Right hindlimb (tissue), 1 donor: ENCODE data around the gene LAMC3.

ENCODE experiments used
- DNase-seq: peaks from one replicate; pipeline ENCODE4 v3.0.0-alpha.2; 2018

Gene LAMC3

DNA sequence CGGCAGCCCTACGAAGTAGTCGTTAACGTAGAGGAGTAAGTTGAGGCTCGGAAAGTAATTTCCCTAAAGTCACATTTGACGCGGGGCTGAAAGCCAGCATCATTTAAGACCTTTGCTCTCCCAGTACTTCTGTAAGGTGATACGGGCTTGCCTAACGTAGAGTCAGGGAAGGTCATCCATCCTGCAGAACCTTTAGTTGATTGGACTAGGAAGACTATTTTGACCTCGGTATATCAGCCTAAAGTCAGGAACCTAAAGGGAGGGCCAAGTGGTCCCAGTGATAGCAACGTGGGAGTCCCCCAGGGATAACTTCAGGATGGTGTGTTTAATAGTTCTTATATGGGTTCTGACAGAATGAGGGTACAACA lies 117.1 kb downstream of the LAMC3 start:
- DNase-seq = no peak

DNA sequence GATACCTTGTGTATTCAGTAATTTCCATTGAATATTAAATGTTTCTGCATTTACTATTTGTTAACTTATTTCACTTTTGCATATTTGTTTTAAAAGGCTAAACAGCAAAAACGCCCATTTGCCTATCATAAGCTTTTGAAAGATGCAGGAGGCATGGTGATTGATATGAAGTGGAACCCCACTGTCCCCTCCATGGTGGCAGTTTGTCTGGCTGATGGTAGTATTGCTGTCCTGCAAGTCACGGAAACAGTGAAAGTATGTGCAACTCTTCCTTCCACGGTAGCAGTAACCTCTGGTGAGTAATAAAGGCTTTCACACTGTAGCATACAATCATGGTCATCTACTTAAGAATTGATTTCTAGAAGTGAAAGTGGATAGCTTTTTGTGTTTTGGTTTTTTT lies 120.2 kb downstream of the LAMC3 start:
- no peak for DNase-seq

DNA sequence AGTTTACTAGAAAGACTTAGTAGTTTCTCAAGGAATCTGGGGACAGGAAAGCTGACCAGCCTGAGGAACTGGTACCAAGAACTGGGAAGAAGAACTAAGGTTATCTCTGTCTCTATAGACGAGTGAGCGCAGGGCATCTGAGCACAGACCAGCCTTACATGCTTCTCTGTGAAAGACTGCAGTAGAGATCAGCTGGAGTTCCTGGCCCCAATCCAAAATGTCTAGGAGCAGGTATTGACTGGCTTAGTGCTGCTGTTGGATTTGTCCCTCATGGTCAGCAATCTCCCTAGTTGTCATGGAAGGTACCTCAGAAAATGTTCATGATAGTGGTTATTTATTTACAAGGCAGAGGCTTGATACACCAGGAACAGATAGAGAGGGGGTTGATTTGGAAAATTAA lies 129.7 kb downstream of the LAMC3 start:
- no peak for DNase-seq

DNA sequence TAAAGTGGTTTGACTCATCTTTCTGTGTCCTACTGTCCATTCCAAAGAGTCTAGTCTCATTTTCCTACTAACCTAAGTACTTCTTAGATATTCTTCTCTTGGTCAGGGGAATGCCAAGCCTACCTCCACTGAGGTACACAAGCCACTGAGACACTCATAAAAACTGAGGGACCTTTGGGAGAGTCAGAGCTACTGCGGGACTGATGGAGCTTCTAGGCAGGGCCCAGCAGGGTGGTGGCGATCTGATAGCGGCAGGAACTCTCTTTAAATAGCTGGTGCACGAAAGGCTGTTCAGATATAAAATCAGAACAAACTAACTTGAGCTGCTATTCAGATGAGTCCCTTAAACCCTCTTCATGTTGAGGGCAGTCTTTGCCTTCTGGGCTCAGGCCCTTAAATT lies 131.1 kb downstream of the LAMC3 start:
- no peak for DNase-seq

DNA sequence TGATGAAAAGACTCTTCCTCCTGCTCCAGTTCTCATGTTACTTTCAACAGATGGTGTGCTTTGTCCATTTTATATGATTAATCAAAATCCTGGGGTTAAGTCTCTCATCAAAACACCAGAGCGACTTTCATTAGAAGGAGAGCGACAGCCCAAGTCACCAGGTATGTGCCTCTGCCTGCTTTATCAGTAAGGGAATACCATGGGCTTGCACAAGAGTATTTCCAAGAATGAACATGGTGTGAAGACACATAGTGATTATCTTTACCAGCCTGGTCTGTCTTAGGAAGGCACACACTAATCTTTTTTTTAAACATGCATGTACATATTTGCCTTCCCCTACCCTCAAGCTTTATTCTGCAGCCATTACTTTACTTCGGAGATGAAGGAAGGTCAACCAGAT lies 131.6 kb downstream of the LAMC3 start:
- DNase-seq = no peak

DNA sequence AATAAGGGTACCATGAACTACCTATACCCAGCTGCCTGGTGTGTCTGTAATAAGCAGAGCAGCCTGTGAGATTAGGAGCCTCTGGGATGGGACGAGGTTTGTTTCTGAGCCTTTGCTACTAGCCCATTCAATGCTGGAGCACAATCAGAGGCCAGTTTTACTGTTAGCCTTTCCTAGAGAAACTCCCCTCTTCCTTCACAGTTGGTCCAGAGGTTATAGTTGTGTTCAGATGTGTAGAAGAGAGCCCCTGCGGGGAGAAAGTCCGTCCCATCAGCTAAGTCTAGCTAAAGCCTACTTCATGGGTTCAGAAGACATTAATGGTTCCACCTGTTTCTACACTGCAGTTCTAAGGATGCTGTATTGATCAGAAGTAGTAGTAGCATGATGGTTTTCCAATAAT lies 133.2 kb downstream of the LAMC3 start:
- DNase-seq = no peak
